ENCODE data around the gene MYL2. TPM values are rescaled to one million over a fixed set of nuclear protein-coding genes. Genes with fewer than 3 reads are reported as not detected.
"Not testable (repeated sequence)": the region's sequence is repeated elsewhere in the genome, so short reads cannot be mapped to it uniquely, and the experiment has no call there.

MYL2 gene
- total RNA-seq, 1 experiment from 2014 or later = 0.39 TPM

DNA sequence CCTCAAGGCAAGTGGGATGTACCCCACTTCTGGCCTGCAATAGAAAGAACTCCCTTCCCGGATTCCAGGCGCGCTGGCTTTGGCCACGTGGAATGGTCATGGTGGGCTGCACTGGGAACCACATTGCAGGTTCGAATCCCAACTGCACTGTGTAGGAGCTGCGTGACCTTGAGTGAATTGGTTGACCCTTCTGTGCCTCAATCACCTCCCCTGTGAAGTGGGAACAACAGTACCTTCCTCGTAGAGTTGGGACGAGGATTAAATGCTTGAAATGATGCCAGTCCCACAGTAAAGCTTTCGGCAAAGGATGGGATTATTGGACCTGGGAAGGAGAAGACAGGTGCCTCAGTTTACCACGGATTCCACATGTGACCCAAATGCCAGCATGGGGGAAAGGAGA, 36.8 kb upstream of the MYL2 start:
- ChIA-PET CTCF (no interaction called here), POLR2A (no interaction called here), RAD21 (ENCODE audit: low non-redundant PET in 1 of 2, low total read pairs in 2 of 2, uncharacterized antibody in 2 of 2, unreplicated experiment in 2 of 2) (no interaction called here)
- no TSS peak for BruUV-seq (replicated peaks)
- intact Hi-C loops (cut with micrococcal nuclease) = no loop called here
- no peak for DNase-seq (ENCODE audit: low read depth, low spot score)
- Histone ChIP-seq H3K4me2 (ENCODE audit: low read length) (no peak overlapping the region), H3K4me3 (replicated peaks in 1 of 2; ENCODE audit: low read depth in 1 of 2, low read length in 2 of 2) (no peak overlapping the region), H3K27me3 (ENCODE audit: insufficient read depth, low read length) (no peaks in the 10 kb centered on the region), H3K4me1 (ENCODE audit: control insufficient read depth in 1 of 2, insufficient read depth in 2 of 2, low read length in 2 of 2) (no peaks in the 10 kb centered on the region), H3K9ac (ENCODE audit: low read length) (no peak overlapping the region), H3K27ac (ENCODE audit: low read depth, low read length) (no peak overlapping the region), H3K9me3 (ENCODE audit: control insufficient read depth in 1 of 2, insufficient read depth in 1 of 2, low read depth in 1 of 2, low read length in 2 of 2) (no peaks in the 10 kb centered on the region), H2AFZ (ENCODE audit: low read depth, low read length, poor library complexity, severe bottlenecking) (no peak overlapping the region), H3K79me2 (ENCODE audit: insufficient read depth, low read length) (no peaks in the 10 kb centered on the region), H3K9me2 (ENCODE audit: insufficient read depth) (no peaks in the 10 kb centered on the region), H3K36me3 (ENCODE audit: control insufficient read depth in 1 of 2, insufficient read depth in 2 of 2, low read length in 2 of 2) (no peaks in the 10 kb centered on the region), H4K20me1 (ENCODE audit: insufficient read depth) (no peaks in the 10 kb centered on the region)
- no peak for ATAC-seq
- TF ChIP-seq POLR2A (IDR thresholded peaks at IDR 0.05; ENCODE audit: borderline replicate concordance, extremely low read depth, insufficient read depth, insufficient read length) = no peak
- TF ChIP-seq SP1 (IDR thresholded peaks at IDR 0.05; ENCODE audit: low read depth) = no peak
- no peak for TF ChIP-seq ZNF274 (IDR thresholded peaks at IDR 0.05; ENCODE audit: low read depth, low read length)
- TF ChIP-seq SRF (IDR thresholded peaks at IDR 0.05; ENCODE audit: low read depth) = no peak
- TF ChIP-seq EZH2phosphoT487 (IDR thresholded peaks at IDR 0.05; ENCODE audit: borderline replicate concordance) = no peak
- no peak for TF ChIP-seq ZFX (IDR thresholded peaks at IDR 0.05)
- TF ChIP-seq POLR2AphosphoS5 (IDR thresholded peaks at IDR 0.05; ENCODE audit: low read depth, low read length) = no peak
- TF ChIP-seq, protein P1, sequence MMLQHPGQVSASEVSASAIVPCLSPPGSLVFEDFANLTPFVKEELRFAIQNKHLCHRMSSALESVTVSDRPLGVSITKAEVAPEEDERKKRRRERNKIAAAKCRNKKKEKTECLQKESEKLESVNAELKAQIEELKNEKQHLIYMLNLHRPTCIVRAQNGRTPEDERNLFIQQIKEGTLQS (IDR thresholded peaks at IDR 0.05) = no peak
- TF ChIP-seq YY1 (IDR thresholded peaks at IDR 0.05; ENCODE audit: extremely low read depth, insufficient replicate concordance, low read depth, low read length) = no peak
- no peak for TF ChIP-seq RAD21 (IDR thresholded peaks at IDR 0.05; ENCODE audit: low read depth)
- TF ChIP-seq ELF1 (IDR thresholded peaks at IDR 0.05; ENCODE audit: borderline replicate concordance, low read depth) = no peak

DNA sequence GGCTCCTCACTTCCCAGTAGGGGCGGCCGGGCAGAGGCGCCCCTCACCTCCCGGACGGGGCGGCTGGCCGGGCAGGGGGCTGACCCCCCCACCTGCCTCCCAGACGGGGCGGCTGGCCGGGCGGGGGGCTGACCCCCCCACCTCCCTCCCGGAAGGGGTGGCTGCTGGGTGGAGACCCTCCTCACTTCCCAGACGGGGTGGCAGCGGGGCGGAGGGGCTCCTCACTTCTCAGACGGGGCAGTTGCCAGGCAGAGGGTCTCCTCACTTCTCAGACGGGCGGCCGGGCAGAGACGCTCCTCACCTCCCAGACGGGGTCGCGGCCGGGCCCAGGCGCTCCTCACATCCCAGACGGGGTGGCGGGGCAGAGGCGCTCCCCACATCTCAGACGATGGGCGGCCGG, 30.5 kb upstream of the MYL2 start:
- not testable (repeated sequence) for H3K27me3 ChIP-seq (ENCODE audit: insufficient read depth, low read length)

DNA sequence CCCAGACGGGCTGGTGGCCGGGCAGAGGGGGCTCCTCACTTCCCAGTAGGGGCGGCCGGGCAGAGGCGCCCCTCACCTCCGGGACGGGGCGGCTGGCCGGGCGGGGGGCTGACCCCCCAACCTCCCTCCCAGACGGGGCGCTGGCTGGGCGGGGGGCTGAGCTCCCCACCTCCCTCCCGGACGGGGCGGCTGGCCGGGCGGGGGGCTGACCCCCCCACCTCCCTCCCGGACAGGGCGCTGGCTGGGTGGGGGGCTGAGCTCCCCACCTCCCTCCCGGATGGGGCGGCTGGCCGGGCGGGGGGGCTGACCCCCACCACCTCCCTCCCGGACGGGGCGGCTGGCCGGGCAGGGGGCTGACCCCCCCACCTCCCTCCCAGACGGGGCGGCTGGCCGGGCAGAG, 30.1 kb upstream of the MYL2 start:
- POLR2A ChIA-PET; H4K20me1 ChIP-seq (ENCODE audit: insufficient read depth); H3K4me1 ChIP-seq (ENCODE audit: control insufficient read depth in 1 of 2, insufficient read depth in 2 of 2, low read length in 2 of 2); H3K4me2 ChIP-seq (ENCODE audit: low read length); H3K9me2 ChIP-seq (ENCODE audit: insufficient read depth); H3K79me2 ChIP-seq (ENCODE audit: insufficient read depth, low read length); RAD21 ChIA-PET (ENCODE audit: low non-redundant PET in 1 of 2, low total read pairs in 2 of 2, uncharacterized antibody in 2 of 2, unreplicated experiment in 2 of 2); H3K9me3 ChIP-seq (ENCODE audit: control insufficient read depth in 1 of 2, insufficient read depth in 1 of 2, low read depth in 1 of 2, low read length in 2 of 2); CTCF ChIA-PET; ATAC-seq; H3K27me3 ChIP-seq (ENCODE audit: insufficient read depth, low read length); H3K9ac ChIP-seq (ENCODE audit: low read length); H3K27ac ChIP-seq (ENCODE audit: low read depth, low read length); DNase-seq (ENCODE audit: low read depth, low spot score); H3K4me3 ChIP-seq (replicated peaks in 1 of 2; ENCODE audit: low read depth in 1 of 2, low read length in 2 of 2); H2AFZ ChIP-seq (ENCODE audit: low read depth, low read length, poor library complexity, severe bottlenecking); intact Hi-C loops (cut with micrococcal nuclease); H3K36me3 ChIP-seq (ENCODE audit: control insufficient read depth in 1 of 2, insufficient read depth in 2 of 2, low read length in 2 of 2); BruUV-seq (replicated peaks): not testable (repeated sequence)

More for the DNA sequence above, 30.5 kb upstream of the MYL2 start:
- CTCF ChIA-PET; intact Hi-C loops (cut with micrococcal nuclease); H3K27ac ChIP-seq (ENCODE audit: low read depth, low read length); H3K36me3 ChIP-seq (ENCODE audit: control insufficient read depth in 1 of 2, insufficient read depth in 2 of 2, low read length in 2 of 2); H3K9me3 ChIP-seq (ENCODE audit: control insufficient read depth in 1 of 2, insufficient read depth in 1 of 2, low read depth in 1 of 2, low read length in 2 of 2); H4K20me1 ChIP-seq (ENCODE audit: insufficient read depth); H3K4me3 ChIP-seq (replicated peaks in 1 of 2; ENCODE audit: low read depth in 1 of 2, low read length in 2 of 2); RAD21 ChIA-PET (ENCODE audit: low non-redundant PET in 1 of 2, low total read pairs in 2 of 2, uncharacterized antibody in 2 of 2, unreplicated experiment in 2 of 2); DNase-seq (ENCODE audit: low read depth, low spot score); H3K79me2 ChIP-seq (ENCODE audit: insufficient read depth, low read length); H3K4me1 ChIP-seq (ENCODE audit: control insufficient read depth in 1 of 2, insufficient read depth in 2 of 2, low read length in 2 of 2); H3K9ac ChIP-seq (ENCODE audit: low read length); H3K4me2 ChIP-seq (ENCODE audit: low read length); BruUV-seq (replicated peaks); H2AFZ ChIP-seq (ENCODE audit: low read depth, low read length, poor library complexity, severe bottlenecking); H3K9me2 ChIP-seq (ENCODE audit: insufficient read depth); POLR2A ChIA-PET; ATAC-seq: not testable (repeated sequence)
